NCI-H345 (cell line): ENCODE results near the gene TRUB2.

Source experiments
- DNase-seq: peaks from one replicate; lab custom pipeline; 2025; lab: John Stamatoyannopoulos, UW

TRUB2 gene

DNA sequence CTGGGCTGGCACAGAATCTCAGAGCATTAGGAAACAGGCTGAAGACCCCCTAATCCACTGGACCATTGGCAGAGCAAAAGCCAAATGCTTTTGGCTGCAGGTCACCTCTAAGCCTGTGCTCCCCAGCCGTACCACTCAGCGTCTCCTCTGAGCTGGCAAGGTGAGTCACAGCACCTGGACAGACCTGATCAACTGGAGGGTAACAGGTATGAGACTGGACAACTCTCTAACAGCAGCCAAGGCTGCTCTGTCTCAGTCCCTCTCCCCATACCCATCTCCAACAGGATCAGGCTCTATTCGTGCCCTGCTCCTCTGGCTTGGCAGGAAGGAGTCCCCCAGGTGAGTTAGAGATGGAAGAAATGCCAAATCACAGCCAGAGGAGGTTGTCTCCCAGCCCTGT is 51.1 kb downstream of the TRUB2 start:
- no peak for DNase-seq

DNA sequence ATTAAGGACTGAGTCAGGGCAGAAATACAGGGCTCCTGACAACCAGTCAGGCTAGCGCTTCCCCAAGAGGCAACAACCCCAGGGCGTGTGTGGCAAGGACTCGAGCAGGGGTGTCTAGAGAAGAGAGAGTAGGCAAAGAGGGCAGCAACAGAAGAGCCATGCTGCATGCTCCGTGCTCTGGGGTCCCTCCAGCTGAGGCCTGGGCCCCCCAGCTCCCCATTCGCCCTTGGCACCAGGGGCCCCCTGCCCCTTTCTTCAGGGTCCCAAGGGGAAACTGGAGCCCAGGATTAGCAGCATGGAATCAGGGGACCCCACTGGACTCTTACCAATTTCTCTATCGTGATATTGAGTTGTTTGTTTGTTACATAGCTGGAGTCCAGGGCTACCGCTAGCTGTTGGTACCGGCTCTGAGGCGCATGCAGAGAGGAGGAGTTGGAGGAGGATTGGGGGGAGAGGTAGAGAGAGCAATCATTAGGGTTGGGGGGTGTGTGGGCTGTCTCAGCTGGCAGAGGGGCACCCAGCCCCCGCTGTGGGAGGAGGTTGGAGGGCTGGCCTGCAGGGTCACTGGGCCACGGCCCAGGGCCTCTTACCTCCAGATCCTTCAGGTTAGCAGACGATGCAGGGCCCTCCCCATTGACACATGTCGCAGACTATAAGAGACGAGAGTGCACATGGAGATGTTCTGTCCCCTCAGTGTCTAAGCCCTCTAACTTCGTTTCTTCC is 55.2 kb downstream of the TRUB2 start:
- no peak for DNase-seq

- DNase-seq, result no peak
Observed at GRCh38 chr9:128265348-128265847, 56.8 kb downstream of the TRUB2 start.

DNA sequence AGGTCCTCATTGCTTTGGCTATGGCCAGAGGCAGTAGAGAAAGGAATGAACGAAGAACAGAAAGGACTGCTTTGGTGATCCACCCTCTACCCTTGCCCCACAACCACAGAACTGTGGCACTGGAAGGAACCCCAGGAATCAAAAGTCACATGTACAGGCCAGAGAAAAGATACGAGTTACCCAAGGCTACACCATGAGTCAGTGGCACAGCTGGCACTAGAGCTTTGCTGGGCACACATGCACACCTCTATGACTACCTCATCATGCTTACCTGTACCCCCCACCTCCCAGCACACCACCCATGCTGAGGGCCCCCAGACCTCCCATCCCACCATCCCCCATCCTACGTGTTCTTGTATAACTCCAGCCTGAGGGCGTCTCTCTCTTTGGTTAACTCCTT is 59.6 kb downstream of the TRUB2 start:
- no peak for DNase-seq

GRCh38 chr9:128260340-128260739 is 61.9 kb downstream of the TRUB2 start:
- DNase-seq, result no peak

DNA sequence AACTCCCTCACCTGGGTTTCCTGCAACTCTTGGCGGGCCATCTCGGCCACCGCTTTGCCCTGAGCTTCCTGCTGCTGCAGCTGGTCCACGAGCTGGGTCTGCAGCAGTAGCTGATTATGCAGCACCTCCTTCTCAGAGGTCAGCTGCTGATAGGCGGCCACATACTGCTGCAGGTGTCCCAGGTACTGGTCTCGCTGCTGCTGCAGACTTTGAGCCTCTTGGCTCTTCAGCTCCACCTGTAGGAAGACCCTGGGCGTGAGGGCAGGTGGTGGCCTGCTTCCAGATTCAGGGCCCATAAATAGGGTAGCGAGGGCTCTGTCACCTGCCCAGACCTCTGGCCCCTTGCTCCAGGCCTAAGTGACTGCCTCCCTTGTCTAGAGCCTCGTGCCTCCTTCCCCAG is 63.1 kb downstream of the TRUB2 start:
- DNase-seq, result no peak

- DNase-seq, result no peak
Observed at GRCh38 chr9:128258326-128258725, 63.9 kb downstream of the TRUB2 start.

- DNase-seq, result no peak
Observed at GRCh38 chr9:128257907-128258306, 64.3 kb downstream of the TRUB2 start.

- peak; percentile 24 for DNase-seq
Observed at GRCh38 chr9:128257086-128257825, 65.0 kb downstream of the TRUB2 start.
